HG02884 (cell line): ENCODE measurements around the gene ERBB4.
"Not testable (repeated sequence)": the region's sequence is repeated elsewhere in the genome, so short reads cannot be mapped to it uniquely, and the experiment has no call there.

Experiments
- ATAC-seq: cut with Tn5 transposase; IDR thresholded peaks from one replicate; pipeline ENCODE4 v1.9.1; 2021; ENCODE audit warnings: mild to moderate bottlenecking, moderate library complexity; ENCODE audit not compliant: unreplicated experiment

Gene ERBB4

DNA sequence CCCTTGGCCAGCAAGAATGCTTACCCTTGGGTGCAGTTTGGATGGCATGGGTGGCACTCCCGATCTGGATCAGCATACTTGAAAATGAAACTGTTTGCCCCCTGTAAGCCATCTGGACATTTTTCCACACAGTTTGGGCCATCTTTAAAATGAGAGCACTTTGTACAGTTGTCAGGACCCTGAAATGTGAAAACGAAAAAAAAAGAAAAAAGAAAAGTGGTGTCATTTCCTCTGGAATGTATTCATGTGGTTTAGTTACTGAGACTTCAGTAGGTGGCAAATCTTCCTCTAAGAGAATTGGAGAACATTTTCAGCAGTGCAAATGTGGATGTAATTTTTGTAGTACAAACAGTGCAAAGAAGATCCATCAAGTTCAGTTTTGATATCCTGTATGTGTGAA is 873.3 kb downstream of the ERBB4 start:
- ATAC-seq: no peak

DNA sequence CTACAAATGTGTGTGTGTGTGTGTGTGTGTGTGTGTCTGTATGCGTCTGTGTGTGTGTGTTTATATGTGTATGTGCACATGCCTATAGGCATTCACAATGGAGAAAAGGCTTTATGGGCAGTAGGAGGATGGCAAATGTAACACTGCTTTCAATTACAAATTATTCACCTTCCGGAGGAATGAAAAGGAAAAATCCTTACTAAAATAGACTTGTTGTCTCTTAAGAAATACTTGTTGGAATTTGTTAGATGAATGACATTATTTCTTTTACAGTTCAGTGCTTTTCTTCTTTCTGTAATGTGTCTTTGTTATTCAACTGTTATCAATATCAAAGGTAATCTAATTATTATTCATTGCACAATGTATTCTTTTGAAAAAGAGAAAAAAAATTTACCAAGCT is 874.3 kb downstream of the ERBB4 start:
- ATAC-seq: no peak

DNA sequence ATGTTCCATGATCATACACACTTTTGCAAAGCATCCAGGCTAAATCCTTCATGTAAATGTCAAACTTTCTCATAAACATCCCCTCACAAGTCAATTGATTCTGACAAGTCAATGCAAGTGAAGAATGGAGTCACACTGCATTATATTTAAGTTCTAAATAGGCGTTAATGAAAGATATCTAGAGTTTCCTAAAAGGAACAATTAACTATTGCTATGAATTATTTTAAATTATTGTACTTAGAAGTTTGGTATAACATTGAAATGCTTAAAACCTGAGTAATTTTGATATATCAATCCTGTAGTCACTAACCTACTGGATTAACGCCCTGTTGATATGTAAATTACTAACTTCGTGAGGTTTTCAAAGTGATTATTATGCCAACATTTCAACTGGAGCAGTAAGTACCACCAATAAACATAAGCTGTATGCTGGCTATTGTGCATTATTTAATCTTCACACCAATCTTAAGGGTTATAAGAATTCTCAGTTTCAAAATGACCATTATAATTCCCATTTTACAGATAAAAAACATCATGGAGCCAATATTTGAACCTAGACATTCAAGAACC is 884.3 kb downstream of the ERBB4 start:
- no peak for ATAC-seq

DNA sequence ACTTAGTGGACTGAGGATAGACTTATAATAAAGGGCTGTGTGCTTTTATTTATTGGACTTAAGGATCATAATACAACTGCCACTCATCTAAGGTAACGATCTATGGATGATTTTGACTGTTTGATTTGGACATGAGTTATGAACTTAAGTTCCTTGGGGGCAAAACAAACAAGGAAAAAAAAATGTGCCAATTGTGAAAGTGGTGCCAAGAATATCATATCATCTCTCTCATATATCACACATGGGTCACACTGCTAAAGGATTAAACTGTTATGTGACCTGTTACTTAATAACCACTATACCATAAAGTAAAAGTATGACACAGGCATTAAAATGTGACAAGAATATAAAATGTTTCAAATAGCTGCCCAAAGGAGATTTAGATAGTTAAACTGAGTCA is 886.3 kb downstream of the ERBB4 start:
- ATAC-seq: no peak

DNA sequence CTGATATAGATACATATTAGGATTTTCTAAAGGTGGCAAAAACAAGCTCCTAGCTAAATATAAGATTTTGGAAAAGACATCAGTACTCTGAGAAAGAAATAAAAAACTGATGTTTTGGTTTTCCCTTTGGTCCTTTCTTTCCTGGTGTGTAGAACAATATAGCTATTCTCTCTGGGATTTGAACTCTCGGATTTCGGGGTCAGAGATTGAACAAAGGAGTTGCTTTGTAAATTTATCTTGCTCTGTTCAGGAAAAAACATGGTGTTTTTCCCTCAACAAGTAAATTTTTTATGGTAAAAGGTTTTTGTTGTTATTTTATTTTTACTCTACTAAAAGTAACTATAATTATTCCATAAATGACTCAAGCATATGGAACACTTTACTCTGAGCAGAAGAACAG is 889.3 kb downstream of the ERBB4 start:
- ATAC-seq: no peak

DNA sequence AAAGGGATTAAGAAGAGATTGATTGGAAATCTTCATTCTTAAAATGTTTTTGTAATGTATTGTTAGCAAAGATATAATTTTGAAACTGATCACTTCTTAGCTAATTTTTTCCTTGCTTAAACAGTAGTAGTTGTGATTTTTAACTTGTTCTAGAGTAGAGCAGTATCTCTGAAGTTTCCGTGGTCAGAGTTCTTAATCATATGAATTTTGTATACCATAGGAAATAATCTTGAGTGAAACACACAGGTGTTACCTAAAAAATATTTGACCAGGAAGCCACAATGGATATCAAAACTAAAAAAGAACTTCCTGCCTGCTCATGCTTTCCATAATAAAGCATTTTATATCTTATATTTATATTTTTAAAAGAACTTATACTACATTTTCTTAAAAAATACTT is 907.1 kb downstream of the ERBB4 start:
- no peak for ATAC-seq

DNA sequence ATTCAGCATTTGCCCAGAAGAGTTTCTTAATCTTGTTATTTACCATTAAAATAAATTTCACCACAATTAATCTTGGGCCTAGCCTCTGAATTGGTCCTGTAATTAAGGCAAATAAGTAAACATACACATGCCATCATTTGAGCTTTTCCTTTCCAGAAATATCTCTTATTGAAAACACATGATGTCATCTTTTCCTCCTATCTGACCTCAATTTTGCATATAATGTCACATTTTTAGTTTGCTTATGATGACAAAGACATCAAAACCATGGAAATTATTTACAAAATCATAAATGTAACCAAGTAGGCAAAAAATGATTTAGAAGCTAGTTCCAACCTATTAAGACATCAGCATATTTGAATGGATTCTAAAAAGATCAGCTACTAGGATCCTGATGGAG is 915.5 kb downstream of the ERBB4 start:
- no peak for ATAC-seq

DNA sequence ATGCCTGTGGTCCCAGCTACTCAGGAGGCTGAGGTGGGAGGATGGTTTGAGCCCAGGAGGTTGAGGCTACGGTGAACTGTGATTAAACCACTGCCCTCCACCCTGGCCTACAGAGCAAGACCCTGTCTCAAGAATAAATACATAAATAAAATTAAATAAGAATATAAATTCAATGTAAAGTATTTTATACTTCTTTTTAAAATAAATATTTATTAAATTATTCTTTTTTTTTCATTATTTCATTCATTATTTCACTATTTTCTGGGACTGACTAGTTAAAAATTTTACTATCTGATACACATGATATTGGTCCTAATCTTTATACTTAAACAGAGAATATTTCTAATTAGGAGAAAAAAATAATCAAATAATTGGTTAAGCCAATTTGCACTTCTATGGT is 917.6 kb downstream of the ERBB4 start:
- ATAC-seq: no peak

DNA sequence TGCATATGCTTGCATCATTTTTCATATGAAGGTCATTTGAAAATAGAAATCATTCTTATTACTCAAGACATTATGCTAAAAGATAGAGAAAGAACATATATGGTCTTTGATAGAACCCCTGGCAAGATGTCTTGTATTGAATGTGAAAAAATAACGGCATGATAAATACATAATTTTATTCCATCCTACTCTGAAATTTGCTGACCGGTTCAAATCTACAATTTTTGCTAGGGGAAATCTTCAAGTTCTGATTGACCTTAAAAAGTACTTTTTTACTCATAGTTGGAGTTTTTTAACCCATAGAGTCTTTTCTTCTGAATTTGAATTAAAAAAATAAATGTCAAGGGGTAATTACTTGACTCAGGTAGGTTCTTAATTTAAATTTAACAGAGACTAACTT is 920.8 kb downstream of the ERBB4 start:
- ATAC-seq: no peak

DNA sequence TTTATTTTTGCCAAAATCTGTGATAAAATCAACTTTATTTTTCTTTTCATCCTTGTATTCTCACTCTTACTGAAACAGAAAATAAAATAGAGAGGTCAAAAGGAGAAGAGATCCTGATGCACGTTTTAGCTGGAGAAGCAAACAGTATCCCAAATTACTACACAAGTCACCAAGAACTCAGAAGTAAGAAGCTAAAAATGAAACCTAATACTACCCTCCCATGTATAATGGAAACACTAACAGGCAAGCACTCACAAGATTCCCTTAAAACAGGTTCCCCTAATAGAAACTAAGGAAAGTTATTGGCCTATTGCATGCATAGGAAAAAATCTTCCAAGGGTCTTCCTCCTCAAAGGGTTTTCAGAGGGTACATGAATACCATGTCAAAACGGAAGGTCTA is 927.0 kb downstream of the ERBB4 start:
- no peak for ATAC-seq

DNA sequence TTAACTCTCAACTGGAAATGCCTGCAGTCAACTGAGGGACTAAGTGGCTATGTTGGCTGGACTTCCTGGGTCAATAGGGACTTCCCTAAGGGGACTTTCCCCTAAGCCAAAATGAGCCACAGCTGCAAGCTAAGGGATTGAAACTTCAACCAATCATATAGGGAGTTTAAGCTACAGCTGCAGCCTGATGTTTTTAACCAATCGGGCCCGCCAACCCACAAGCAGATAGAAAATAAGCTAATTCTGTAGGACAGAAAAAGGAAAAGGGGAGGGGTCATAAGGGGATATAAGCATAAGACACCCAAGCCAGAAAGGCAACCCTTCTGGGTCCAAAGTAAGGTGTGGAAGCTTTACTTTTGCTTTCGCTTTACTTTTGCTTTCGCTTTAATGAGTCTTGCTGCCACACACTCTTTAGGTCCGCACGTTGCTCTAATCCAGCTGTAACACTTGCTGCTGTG is 927.5 kb downstream of the ERBB4 start:
- ATAC-seq: no peak

DNA sequence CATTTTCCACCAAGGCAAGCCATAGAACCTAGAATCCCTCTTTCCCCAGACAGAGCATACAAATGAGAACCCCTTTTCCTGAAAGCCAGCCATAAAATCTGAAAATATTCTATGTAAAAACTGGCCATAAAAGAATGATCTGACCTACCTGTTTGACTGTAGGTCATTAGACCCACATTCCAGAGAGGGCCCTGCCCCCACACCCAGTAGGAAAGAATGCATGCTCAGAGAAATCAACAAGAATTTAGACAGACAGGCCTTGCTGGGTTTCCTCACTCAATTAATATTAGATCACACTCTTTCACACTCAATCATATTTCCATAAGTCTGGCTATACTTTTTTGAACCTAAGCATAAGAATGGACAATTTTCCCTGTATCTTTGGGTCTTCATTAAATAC is 929.5 kb downstream of the ERBB4 start:
- ATAC-seq: no peak

DNA sequence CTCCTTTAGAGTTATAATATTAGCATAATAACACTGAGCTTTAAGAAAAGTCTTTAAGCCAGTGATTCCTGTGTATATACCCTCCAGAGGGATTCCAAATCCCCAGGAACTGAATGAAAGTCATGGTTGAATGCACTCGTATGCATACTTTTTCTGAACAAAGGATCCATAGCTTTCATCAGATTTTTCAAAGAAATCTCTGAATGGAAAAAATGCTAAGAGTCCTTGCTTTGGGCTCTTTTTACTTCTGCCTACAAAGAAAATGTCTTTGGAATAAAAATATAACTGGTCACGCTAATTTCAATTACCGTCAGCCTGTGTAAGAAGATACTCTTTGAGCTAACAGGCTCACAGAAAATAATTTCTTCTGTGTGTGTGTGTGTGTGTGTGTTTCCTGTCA is 939.5 kb downstream of the ERBB4 start:
- ATAC-seq: no peak

DNA sequence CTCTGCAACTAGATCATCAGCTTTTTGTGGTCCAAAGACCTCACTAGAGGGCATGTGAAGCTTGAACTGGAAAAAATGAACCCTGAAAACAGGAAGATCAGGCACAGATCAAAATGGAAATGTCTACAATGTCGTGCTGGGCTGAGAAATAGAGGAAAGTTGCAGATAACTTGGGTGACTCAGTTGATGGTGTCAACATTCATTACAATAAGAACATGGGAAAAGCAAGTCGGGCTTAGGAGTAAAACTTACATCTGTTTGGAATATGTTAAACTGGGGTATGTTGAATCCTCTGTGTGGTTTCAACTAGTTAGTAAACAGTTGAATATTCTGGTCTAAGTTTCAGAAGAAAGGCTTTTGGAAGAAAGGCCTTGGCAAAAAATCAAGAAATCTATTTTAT is 940.4 kb downstream of the ERBB4 start:
- no peak for ATAC-seq

DNA sequence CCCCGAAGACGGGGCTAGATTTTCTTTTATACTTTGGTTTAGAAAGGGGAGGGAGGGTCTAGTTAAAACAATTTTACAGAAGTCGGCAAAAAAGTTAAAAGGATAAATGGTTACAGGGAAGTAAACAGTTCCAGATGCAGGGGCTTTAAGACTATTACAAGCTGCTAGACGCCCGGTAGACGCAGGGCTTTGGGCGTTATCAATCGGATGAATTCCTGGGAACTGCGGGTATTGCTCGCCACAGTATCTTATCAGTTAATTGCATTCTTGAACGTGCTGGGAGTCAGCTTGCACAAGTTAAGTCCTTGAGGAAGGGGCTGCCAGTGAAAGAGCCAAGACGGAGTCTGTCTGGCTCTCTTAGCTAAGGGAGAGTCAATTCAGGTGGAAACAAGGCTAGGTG is 946.6 kb downstream of the ERBB4 start:
- not testable (repeated sequence) for ATAC-seq

DNA sequence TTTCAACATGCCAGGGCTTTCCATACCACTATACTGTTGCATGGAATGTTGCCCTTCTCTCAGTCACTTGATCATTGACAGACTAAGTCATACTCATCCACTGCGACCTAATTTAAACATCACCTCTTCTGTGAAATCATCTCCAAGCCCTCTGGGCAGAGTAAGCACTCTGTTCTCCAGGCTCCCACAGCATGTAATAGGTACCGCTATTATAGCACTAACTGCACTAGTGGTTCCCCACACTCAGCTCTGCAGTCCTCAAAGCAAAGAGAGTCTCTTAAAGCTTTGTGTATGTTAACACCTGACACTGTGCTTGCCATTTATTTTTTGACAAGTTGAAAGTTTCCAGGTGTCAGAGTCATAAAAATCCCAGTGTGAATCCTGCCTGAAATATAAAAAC is 947.2 kb downstream of the ERBB4 start:
- no peak for ATAC-seq

DNA sequence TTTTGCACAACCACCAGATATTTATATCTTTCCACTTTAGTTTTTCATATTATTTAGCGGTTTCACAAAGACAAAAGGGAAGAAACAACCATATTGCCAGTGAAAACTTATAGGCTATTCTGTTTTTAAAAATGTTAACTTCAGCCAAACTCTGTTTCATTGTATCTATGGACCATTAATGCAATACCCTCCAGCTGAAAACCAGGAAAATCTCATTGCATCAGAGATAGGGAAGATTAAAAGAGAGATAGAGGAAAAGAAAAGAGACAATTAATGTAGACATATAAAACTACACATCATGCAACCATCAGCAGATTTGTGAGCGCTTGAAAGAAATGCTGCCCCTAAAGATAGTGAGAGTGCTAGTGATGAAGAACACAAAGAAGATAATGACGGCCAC is 970.2 kb downstream of the ERBB4 start:
- no peak for ATAC-seq

DNA sequence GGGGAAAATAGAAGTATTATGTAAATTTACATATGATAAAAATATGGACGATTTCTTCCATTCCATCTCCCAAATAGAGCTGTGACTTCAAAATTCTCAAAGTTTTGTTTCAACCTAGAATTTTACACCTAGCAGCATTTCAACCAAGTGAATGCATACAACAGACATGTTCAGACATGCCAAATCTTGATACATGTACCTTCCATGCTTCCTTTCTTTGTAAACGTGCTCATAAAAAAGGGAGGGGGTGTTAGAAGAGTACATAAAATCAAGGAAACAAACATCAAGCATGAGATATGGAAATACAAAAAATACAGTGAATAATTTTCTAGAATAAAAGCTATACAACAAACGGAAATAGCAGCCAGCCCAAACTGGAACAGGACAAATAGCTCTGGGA is 974.2 kb downstream of the ERBB4 start:
- ATAC-seq: no peak

DNA sequence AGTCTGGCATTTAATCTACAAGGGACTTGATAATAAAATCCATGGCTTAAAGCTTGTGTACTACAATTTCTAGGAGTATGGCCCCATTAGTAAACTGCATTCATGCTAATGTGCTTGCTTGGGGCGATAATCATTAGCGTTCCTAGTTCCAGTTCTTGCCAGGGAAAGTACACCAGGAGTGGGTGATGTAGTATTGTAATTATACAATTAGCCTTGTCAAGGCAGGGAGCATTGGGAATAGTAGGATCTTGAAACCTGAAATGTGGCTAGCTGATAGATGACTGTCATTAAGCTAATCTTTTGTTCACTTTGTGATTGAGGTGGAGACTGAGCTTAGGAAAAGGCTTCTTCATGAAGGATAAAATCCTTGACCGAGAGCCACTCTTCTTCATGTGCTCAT is 993.0 kb downstream of the ERBB4 start:
- no peak for ATAC-seq

DNA sequence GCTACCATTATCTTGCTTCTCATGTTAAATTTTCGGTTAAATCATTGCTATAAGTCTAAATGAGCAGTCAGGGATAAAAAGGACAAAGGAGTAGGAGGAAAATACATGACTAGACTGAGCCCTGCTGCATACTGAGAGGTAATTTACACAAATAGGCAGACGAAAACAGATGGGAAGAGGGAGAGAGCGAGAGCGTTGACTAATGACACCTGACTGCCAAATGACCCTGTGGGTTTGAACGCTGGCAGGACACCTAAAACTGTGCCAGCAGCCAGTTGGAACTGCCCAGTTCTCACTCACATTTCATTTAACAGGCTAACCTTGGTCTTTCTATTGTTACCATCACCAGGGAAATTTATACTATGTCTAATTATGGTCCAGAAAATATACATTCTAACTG is 1004.0 kb downstream of the ERBB4 start:
- no peak for ATAC-seq

DNA sequence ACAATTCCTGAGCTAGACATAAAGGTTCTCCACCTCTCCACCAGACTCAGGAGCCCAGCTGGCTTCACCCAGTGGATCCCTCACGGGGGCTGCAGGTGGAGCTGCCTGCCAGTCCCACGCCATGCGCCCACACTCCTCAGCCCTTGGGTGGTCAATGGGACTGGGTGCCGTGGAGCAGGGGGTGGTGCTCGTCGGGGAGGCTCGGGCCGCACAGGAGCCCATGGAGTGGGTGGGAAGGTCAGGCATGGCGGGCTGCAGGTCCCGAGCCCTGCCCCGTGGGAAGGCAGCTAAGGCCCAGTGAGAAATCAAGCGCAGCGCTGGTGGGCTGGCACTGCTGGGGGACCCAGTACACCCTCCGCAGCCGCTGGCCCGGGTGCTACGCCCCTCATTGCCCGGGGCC is 1014.4 kb downstream of the ERBB4 start:
- not testable (repeated sequence) for ATAC-seq

DNA sequence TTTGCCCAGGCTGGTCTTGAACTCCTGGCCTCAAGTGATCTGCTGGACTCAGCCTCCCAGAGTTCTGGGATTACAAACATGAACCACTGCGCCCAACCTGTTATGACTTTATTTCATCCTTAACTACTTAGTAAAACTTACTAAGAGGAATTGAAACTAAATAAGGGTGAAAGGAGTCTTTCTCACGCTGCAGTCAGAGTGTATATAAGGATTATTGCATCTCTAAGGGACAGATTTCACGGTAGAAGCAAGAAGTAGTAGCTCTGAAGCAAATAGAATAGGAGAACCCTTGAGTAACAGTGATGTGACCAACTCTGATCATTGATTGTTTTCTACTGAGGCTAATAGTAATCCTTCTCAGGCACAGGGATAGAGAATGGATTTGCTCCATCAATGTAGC is 1022.1 kb downstream of the ERBB4 start:
- no peak for ATAC-seq

DNA sequence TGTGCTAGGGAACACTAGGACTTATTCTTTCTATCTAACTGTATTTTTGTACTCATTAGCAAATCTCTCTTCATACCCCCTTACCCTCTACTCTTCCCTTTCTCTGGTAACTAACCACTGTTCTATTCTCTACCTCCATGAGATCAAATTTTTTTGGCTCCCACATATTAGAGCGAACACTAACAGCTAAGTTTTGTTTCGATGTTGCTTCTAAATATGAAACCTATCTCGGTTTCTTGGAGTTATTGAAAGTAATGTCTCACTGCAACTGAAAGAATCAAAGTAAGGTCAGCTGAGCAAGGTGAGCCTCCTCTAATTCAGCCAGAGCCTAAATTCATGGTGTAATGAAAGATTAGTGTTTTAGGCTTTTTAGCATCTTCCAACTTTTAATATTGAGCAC is 1024.6 kb downstream of the ERBB4 start:
- ATAC-seq: no peak

DNA sequence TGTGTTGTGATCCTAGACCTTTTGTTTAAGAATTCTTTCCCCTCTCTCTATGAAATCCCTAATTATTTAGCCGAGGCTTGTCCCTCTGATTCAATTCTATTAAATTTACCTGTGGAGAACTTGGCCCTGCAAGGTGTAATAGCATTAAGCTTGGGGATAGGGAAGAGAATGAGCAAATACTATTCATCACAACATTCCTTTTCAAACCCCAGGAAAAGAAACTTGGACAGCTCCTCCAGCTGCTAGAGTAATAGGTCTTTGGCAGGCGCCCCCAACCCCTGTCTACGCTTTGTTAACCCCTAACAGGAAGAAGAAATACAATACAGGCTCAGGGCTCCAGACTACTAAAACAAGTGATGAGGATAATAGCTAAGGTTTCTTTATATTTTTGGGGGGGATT is 1025.2 kb downstream of the ERBB4 start:
- ATAC-seq: no peak
